Omental fat pad (tissue), 4 donors: ENCODE data around the gene FAM180A. TPM values are rescaled to one million over a fixed set of nuclear protein-coding genes. Genes with fewer than 3 reads are reported as not detected.

Source experiments
- ATAC-seq: fragments of 150-250 bp; one replicate; pipeline ENCODE4 v1.9.1; 2016; ENCODE audit warnings: mild to moderate bottlenecking, moderate library complexity; ENCODE audit not compliant: low FRiP score
- DNase-seq: peaks from one replicate; pipeline ENCODE4 v3.0.0-alpha.2; 2019; ENCODE audit warnings: low spot score
- CTCF ChIP-seq, 3 donors: fragments of 450-650 bp; IDR thresholded peaks; one replicate each; pipeline ENCODE4 v1.5.1; 2016 to 2017; ENCODE audit warnings: antibody characterized with exemption in 3 of 3, mild to moderate bottlenecking in 3 of 3, moderate library complexity in 2 of 3
- total RNA-seq, 4 donors: library from RNA; depleted of rRNA; stranded (reverse); fragments of >200 nt; gene quantifications; one replicate each; pipeline ENCODE4 v1.1.0, GENCODE V29; 2016

Gene FAM180A
- total RNA-seq, 4 donors from 2014 or later, result 1.9 to 30.5 (median 9.8) TPM

- no peak for DNase-seq
- TF ChIP-seq CTCF (IDR thresholded peaks at IDR 0.05), result no peak
- no peak for ATAC-seq
Measured at GRCh38 chr7:135715055-135715522, 33.5 kb downstream of the FAM180A start.

GRCh38 chr7:135714534-135715009 lies 34.0 kb downstream of the FAM180A start:
- no peak for TF ChIP-seq CTCF (IDR thresholded peaks at IDR 0.05)
- DNase-seq (no peak), ATAC-seq (no peak)

GRCh38 chr7:135713836-135714470 lies 34.7 kb downstream of the FAM180A start:
- TF ChIP-seq CTCF (IDR thresholded peaks at IDR 0.05), result no peak
- DNase-seq (no peak), ATAC-seq (no peak)

- no peak for ATAC-seq
- no peak for DNase-seq
- TF ChIP-seq CTCF (IDR thresholded peaks at IDR 0.05), result no peak
Measured at GRCh38 chr7:135712796-135713195, 35.8 kb downstream of the FAM180A start.

- DNase-seq (no peak), ATAC-seq (no peak)
- no peak for TF ChIP-seq CTCF (IDR thresholded peaks at IDR 0.05)
Measured at GRCh38 chr7:135712182-135712782, 36.3 kb downstream of the FAM180A start.

GRCh38 chr7:135711139-135711469 lies 37.5 kb downstream of the FAM180A start:
- ATAC-seq (no peak), DNase-seq (no peak)
- TF ChIP-seq CTCF (IDR thresholded peaks at IDR 0.05), result no peak
